Measurements from ENCODE around the gene TSPAN18. TPM values are rescaled to one million over a fixed set of nuclear protein-coding genes. Genes with fewer than 3 reads are reported as not detected.

TSPAN18 gene
- total RNA-seq, 2 donors from 2014 or later, result 3.4 to 13.4 TPM

Other genes with a start within 250 kb of the TSPAN18 start
- 10 to 100 TPM; 36.2 to 41.6 TPM for gene CD82, start 161.3 kb upstream of the TSPAN18 start, total RNA-seq
- 100 to 1,000 TPM; 103 to 158 TPM for gene TP53I11, start 223.9 kb downstream of the TSPAN18 start, total RNA-seq

Measured in colonic mucosa (tissue), 2 donors.